H9 (cell line): Measurements from ENCODE around the gene PLXNC1. TPM values are rescaled to one million over a fixed set of nuclear protein-coding genes. Genes with fewer than 3 reads are reported as not detected.

ENCODE experiments used
- DNase-seq: peaks from one replicate; pipeline ENCODE4 v3.0.0-alpha.2; 2017
- H2AFZ ChIP-seq: one replicate; pipeline ENCODE4 v1.6.1; 2013; ENCODE audit warnings: mild to moderate bottlenecking, low read length, control low read depth, moderate library complexity
- H2AK5ac ChIP-seq: 2 replicates; pipeline ENCODE4 v1.6.1; 2013; ENCODE audit warnings: low read length, control low read depth, mixed read lengths; ENCODE audit not compliant: insufficient read length
- H2BK120ac ChIP-seq: one replicate; pipeline ENCODE4 v1.6.1; 2013; ENCODE audit warnings: low read depth, mild to moderate bottlenecking, low read length, control low read depth, inconsistent platforms; ENCODE audit not compliant: poor library complexity, severe bottlenecking
- H2BK12ac ChIP-seq: 2 replicates; pipeline ENCODE4 v1.6.1; 2013; ENCODE audit warnings: low read length, control low read depth, mixed read lengths, low read depth; ENCODE audit not compliant: insufficient read length
- H2BK15ac ChIP-seq: 2 replicates; pipeline ENCODE4 v1.6.1; 2013; ENCODE audit warnings: low read depth, low read length, control low read depth
- H2BK20ac ChIP-seq: one replicate; pipeline ENCODE4 v1.6.1; 2013; ENCODE audit warnings: low read depth, mild to moderate bottlenecking, low read length, control low read depth, inconsistent platforms; ENCODE audit not compliant: poor library complexity, severe bottlenecking
- H2BK5ac ChIP-seq: 2 replicates; pipeline ENCODE4 v1.6.1; 2013; ENCODE audit warnings: low read length, control low read depth, mixed read lengths; ENCODE audit not compliant: insufficient read length
- H3K14ac ChIP-seq: 2 replicates; pipeline ENCODE4 v1.6.1; 2013; ENCODE audit warnings: low read length, control low read depth; ENCODE audit not compliant: insufficient read depth
- H3K18ac ChIP-seq: 2 replicates; pipeline ENCODE4 v1.6.1; 2013; ENCODE audit warnings: low read depth, mild to moderate bottlenecking, mixed read lengths, low read length, control low read depth; ENCODE audit not compliant: insufficient read length
- H3K23ac ChIP-seq: 2 replicates; pipeline ENCODE4 v1.6.1; 2013; ENCODE audit warnings: low read length, control low read depth, mixed read lengths, low read depth; ENCODE audit not compliant: insufficient read length
- H3K23me2 ChIP-seq: 2 replicates; pipeline ENCODE4 v1.6.1; 2013; ENCODE audit warnings: low read depth, mild to moderate bottlenecking, mixed read lengths, low read length, control low read depth; ENCODE audit not compliant: insufficient read length, poor library complexity, severe bottlenecking
- H3K27ac ChIP-seq: 2 replicates; pipeline ENCODE4 v1.5.1; 2013; ENCODE audit warnings: low read length, control low read depth, mixed read lengths, low read depth; ENCODE audit not compliant: insufficient read length
- H3K27me3 ChIP-seq: 2 replicates; pipeline ENCODE4 v1.6.1; 2013; ENCODE audit warnings: low read length, control low read depth, inconsistent platforms; ENCODE audit not compliant: insufficient read depth
- H3K4ac ChIP-seq: 2 replicates; pipeline ENCODE4 v1.6.1; 2013; ENCODE audit warnings: low read depth, mild to moderate bottlenecking, control low read depth, inconsistent platforms, low read length, moderate library complexity
- H3K4me1 ChIP-seq: 2 replicates; pipeline ENCODE4 v1.6.1; 2013; ENCODE audit warnings: low read length, control low read depth, inconsistent platforms; ENCODE audit not compliant: insufficient read depth
- H3K4me2 ChIP-seq: 2 replicates; pipeline ENCODE4 v1.6.1; 2013; ENCODE audit warnings: low read length, control low read depth, mixed read lengths; ENCODE audit not compliant: insufficient read length, insufficient read depth
- H3K56ac ChIP-seq: 2 replicates; pipeline ENCODE4 v1.6.1; 2013; ENCODE audit warnings: low read depth, mild to moderate bottlenecking, mixed read lengths, low read length, control low read depth; ENCODE audit not compliant: insufficient read length
- H3K79me1 ChIP-seq: 2 replicates; pipeline ENCODE4 v1.6.1; 2013; ENCODE audit warnings: low read depth, mild to moderate bottlenecking, moderate library complexity, low read length, control low read depth, inconsistent platforms; ENCODE audit not compliant: insufficient read depth, poor library complexity, severe bottlenecking
- H3K79me2 ChIP-seq: 2 replicates; pipeline ENCODE4 v1.6.1; 2013; ENCODE audit warnings: low read length, control low read depth, inconsistent platforms; ENCODE audit not compliant: insufficient read depth
- H3K9ac ChIP-seq: 2 replicates; pipeline ENCODE4 v1.6.1; 2013; ENCODE audit warnings: low read length, control low read depth, mixed read lengths; ENCODE audit not compliant: insufficient read length; ENCODE audit errors: extremely low read depth
- H3K9me3 ChIP-seq: one replicate; pipeline ENCODE4 v1.6.1; 2013; ENCODE audit warnings: low read depth, low read length, inconsistent platforms; ENCODE audit not compliant: control insufficient read depth
- H3T11ph ChIP-seq: one replicate; pipeline ENCODE4 v1.6.1; 2013; ENCODE audit warnings: mild to moderate bottlenecking, low read length, control low read depth, inconsistent platforms
- H4K20me1 ChIP-seq: one replicate; pipeline ENCODE4 v1.6.1; 2013; ENCODE audit not compliant: control insufficient read depth, insufficient read length, insufficient read depth
- H4K5ac ChIP-seq: 2 replicates; pipeline ENCODE4 v1.6.1; 2013; ENCODE audit warnings: low read depth, mild to moderate bottlenecking, mixed read lengths, low read length, control low read depth; ENCODE audit not compliant: insufficient read length
- H4K8ac ChIP-seq: replicated peaks from 2 replicates; pipeline ENCODE4 v1.6.1; 2013; ENCODE audit warnings: low read length, control low read depth, mixed read lengths, low read depth; ENCODE audit not compliant: insufficient read length
- H4K91ac ChIP-seq: 2 replicates; pipeline ENCODE4 v1.6.1; 2013; ENCODE audit warnings: low read depth, mild to moderate bottlenecking, moderate library complexity, mixed read lengths, low read length, control low read depth; ENCODE audit not compliant: insufficient read length
- H3K27ac Mint-ChIP-seq, 3 experiments: 2 replicates in 2 of 3; 3 replicates in 1 of 3; pipeline ENCODE4 v1.8.0; 2020 to 2021; ENCODE audit warnings: mixed read lengths in 3 of 3, mild to moderate bottlenecking in 1 of 3, moderate library complexity in 1 of 3
- H3K27me3 Mint-ChIP-seq: 2 replicates; pipeline ENCODE4 v1.8.0; 2021; ENCODE audit warnings: low read depth, mild to moderate bottlenecking, moderate library complexity, mixed read lengths
- H3K36me3 Mint-ChIP-seq, 3 experiments: 2 replicates in 2 of 3; 3 replicates in 1 of 3; pipeline ENCODE4 v1.8.0; 2020 to 2021; ENCODE audit warnings: low read depth in 3 of 3, mixed read lengths in 3 of 3; ENCODE audit not compliant: insufficient read depth in 1 of 3
- H3K4me1 Mint-ChIP-seq, 2 experiments: 2 replicates each; pipeline ENCODE4 v1.8.0; 2020; ENCODE audit warnings: mixed read lengths in 2 of 2
- H3K4me3 Mint-ChIP-seq, 2 experiments: 2 replicates in 1 of 2; 3 replicates in 1 of 2; pipeline ENCODE4 v1.8.0; 2020 to 2021; ENCODE audit warnings: mild to moderate bottlenecking in 2 of 2, mixed read lengths in 2 of 2, moderate library complexity in 1 of 2
- H3K9me3 Mint-ChIP-seq, 2 experiments: 2 replicates in 1 of 2; 3 replicates in 1 of 2; pipeline ENCODE4 v1.8.0; 2020; ENCODE audit warnings: mild to moderate bottlenecking in 2 of 2, mixed read lengths in 2 of 2, moderate library complexity in 1 of 2
- WGBS: extraction: QIAGEN DNeasy Blood & Tissue Kit; methylation state at CpG from one replicate; pipeline ENCODE4 v1.1.7; 2013; ENCODE audit warnings: missing lambda C conversion rate, low lambda C conversion rate, mixed read lengths; ENCODE audit not compliant: insufficient read length; ENCODE audit errors: extremely low coverage; 5-methylcytosine and 5-hydroxymethylcytosine counted together
- total RNA-seq: library from RNA; stranded (reverse); gene quantifications from 2 replicates; pipeline ENCODE4 v1.2.1, GENCODE V29; 2021
- TF ChIP-seq, protein P1 (sequence below): fragments of 200-600 bp; sonication (generic); conservative IDR thresholded peaks from 3 replicates; pipeline ENCODE4 v1.8.0; 2021; ENCODE audit warnings: antibody characterized with exemption, mild to moderate bottlenecking

The PLXNC1 gene
- total RNA-seq, 1 experiment from 2014 or later, result 1.2 TPM

DNA sequence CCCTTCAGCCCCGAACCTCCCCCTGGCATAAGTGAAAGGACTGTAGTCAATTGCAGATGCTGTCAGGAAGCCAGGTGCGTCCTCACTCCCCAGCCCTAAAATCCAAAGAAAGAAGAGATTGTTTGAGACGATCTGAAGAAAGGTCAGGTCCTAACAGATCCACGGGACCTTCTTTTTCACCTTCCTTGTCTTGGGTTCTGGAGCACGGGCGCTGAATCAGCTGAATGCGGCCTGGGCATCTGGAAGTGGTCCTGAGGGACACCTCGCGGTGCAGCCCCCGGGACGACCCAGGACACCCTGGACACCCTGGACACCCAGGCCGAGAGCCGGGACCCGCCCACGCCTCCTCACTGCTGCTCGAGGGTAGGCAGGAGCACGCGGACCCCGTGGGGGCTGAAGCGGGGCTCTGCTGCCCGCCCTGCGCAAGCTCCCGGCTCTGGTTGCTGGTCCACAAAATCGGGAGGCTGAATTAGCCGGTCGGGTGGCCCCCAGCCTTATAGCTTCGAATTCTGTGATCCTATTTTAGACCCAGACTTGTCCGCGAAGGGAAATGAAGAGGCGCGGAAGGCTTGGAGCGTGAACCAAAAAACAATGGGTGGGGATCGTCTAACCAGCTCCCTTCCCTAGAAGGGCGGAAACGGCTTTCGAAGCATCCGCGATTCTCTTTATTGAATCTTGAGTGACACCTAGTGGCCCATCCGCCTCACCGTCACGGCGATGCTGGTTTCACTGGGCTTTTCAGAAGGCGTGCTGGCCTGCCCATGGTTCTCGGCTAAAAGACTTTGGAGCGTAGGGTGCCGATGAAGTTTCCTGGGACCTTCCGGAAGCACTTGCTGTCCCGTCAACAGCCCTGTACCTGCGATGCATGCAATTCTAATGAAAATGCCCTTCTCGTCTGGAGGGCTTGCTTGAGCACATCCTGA is 46.4 kb upstream of the PLXNC1 start:
- Mint-ChIP-seq H3K9me3 (no peaks in the 10 kb centered on the region; a peak in 1 of 5 replicates), H3K27me3 (peaks cover 48% of the 10 kb centered on the region), H3K36me3 (no peaks in the 10 kb centered on the region), H3K4me3 (peak overlapping the region; percentile 71 to 78), H3K27ac (no peak overlapping the region), H3K4me1 (peaks cover 10 to 26% of the 10 kb centered on the region in 2 experiments)
- Histone ChIP-seq H3K79me2 (no peaks in the 10 kb centered on the region), H3K4me1 (0 out of 2 replicates have a peak, but pooled peaks cover 2% of the 10 kb centered on the region), H3K18ac (peak overlapping the region; percentile 49), H3T11ph (no peak overlapping the region), H4K8ac (no peak overlapping the region), H2AK5ac (no peak overlapping the region), H4K91ac (no peak overlapping the region), H3K14ac (0 out of 2 replicates have a peak overlapping the region, but pooled peaks have one; percentile 19), H3K27me3 (peaks cover 2% of the 10 kb centered on the region; the same call in 1 of the 2 replicates), H3K23me2 (peaks cover 8% of the 10 kb centered on the region), H3K9ac (no peak overlapping the region), H4K5ac (no peak overlapping the region), H3K4ac (no peak overlapping the region), H3K56ac (no peak overlapping the region), H3K23ac (no peak overlapping the region), H3K79me1 (no peaks in the 10 kb centered on the region), H2BK15ac (no peak overlapping the region), H3K27ac (no peak overlapping the region), H2BK20ac (no peak overlapping the region), H2BK5ac (no peak overlapping the region), H4K20me1 (no peaks in the 10 kb centered on the region), H2BK120ac (no peak overlapping the region), H2BK12ac (no peak overlapping the region), H3K4me2 (peak overlapping the region; percentile 82), H2AFZ (peak overlapping the region; percentile 60), H3K9me3 (no peaks in the 10 kb centered on the region)
- peak; percentile 92 for DNase-seq
- TF ChIP-seq, protein P1, sequence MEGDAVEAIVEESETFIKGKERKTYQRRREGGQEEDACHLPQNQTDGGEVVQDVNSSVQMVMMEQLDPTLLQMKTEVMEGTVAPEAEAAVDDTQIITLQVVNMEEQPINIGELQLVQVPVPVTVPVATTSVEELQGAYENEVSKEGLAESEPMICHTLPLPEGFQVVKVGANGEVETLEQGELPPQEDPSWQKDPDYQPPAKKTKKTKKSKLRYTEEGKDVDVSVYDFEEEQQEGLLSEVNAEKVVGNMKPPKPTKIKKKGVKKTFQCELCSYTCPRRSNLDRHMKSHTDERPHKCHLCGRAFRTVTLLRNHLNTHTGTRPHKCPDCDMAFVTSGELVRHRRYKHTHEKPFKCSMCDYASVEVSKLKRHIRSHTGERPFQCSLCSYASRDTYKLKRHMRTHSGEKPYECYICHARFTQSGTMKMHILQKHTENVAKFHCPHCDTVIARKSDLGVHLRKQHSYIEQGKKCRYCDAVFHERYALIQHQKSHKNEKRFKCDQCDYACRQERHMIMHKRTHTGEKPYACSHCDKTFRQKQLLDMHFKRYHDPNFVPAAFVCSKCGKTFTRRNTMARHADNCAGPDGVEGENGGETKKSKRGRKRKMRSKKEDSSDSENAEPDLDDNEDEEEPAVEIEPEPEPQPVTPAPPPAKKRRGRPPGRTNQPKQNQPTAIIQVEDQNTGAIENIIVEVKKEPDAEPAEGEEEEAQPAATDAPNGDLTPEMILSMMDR, result peak; percentile 90
- WGBS, result no CpG with 5 or more reads among the region's 50 CpGs
